HG03558 (cell line): ENCODE results near the gene PIGR.

Experiments
- ATAC-seq: cut with Tn5 transposase; IDR thresholded peaks from one replicate; pipeline ENCODE4 v1.9.1; 2021; ENCODE audit warnings: moderate number of reproducible peaks; ENCODE audit not compliant: unreplicated experiment; ENCODE audit errors: extremely low read depth

PIGR gene

GRCh38 chr1:206946261-206946660 lies at the start of gene PIGR:
Gene PIGR, minus strand, starts transcription at chr1:206946466. Its CDS starts 5,935 bp downstream, at chr1:206940531.
- ATAC-seq = no peak

- no peak for ATAC-seq
Measured at GRCh38 chr1:206992790-206993189, 46.5 kb upstream of the PIGR start.

GRCh38 chr1:206987873-206988272 lies 41.6 kb upstream of the PIGR start:
- no peak for ATAC-seq

DNA sequence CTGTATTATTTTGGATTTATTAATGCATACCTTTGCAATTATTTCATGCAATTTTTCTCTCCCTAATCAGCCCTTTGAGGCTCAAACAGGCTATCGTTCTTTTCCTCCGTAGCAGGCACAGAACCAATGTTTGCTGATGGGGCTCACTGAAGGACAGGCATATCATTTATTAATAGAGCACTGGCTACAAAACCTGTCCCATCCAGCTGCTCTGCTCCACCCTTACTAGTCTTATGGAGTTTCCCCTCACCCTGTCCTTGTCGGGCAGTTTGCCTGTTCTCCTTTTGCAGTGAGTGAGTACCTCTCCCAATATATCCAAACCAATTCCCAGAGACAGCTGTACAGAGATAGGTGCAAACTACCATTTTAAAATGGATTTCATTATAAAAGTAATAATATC lies 40.6 kb upstream of the PIGR start:
- no peak for ATAC-seq

DNA sequence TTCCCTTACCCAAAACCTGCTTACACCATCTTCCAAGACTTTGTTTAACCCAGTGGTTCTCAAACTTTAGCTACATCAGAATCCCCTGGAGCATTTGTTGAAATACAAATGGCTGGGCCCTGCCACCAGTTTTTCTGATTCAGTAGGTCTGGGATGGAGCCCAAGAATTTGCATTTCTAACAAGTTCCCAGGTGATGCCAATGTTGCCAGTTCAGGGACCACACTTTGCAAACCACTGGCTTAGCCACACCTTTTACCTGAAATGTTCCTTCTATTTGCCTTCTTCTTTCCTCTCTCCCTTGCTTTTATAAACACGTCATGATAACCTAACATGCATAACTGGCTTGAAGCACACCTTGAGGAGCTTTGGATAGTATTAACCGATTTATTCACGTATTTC lies 40.1 kb upstream of the PIGR start:
- no peak for ATAC-seq

GRCh38 chr1:206985162-206985749 lies 39.0 kb upstream of the PIGR start:
- no peak for ATAC-seq

DNA sequence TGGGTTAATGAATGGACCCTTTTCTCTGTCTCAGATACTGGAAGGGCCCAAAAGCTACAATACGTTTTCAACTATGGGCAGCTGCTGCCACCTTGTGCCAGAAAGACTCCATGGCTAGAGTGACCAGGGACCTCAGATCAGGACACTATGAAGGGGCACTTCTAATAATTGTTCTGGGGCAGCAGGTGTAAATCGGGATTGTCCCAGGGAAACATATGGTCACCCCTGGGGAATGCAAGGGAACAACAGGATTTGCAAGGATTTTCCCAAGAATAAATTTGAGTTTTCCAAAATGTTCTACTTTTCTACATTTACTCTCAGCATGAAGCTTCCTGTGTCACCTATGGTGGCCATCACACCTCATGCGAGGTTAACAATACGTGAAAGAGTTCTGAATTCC lies 36.0 kb upstream of the PIGR start:
- ATAC-seq = no peak

DNA sequence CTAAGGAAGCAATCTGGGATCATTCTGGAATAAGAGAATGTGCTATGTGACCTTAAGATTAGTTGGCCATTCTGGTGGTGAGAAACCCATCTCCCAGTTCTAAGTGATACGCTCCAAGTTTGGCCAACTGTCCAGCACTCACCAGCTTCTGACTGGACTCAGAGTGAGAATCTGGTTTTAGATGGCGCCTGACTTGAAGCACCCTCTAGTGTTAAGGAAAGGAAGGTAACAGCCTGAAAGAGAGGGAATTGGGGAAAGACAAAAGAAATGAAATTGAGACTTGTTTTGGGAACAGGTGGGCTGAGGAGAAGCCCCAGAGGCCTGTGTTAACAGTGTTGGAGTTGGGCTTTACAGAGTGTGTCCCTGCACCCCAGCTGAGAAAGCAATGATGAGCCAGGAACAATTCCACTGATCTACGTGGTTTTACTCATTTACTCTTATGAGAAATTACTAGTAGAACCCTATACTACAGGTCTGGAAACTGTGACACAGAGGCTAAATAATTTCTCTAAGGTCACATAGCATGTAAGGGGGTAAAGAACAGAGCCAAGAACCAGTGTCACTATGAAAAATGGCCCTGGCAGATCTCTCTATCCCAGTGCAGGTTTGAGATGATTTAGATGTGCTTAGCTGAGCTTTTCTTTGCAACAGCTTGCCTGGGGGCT lies 33.2 kb upstream of the PIGR start:
- ATAC-seq = no peak

- ATAC-seq = no peak
Measured at GRCh38 chr1:206978259-206978658, 32.0 kb upstream of the PIGR start.

GRCh38 chr1:206975306-206975705 lies 29.0 kb upstream of the PIGR start:
- no peak for ATAC-seq

DNA sequence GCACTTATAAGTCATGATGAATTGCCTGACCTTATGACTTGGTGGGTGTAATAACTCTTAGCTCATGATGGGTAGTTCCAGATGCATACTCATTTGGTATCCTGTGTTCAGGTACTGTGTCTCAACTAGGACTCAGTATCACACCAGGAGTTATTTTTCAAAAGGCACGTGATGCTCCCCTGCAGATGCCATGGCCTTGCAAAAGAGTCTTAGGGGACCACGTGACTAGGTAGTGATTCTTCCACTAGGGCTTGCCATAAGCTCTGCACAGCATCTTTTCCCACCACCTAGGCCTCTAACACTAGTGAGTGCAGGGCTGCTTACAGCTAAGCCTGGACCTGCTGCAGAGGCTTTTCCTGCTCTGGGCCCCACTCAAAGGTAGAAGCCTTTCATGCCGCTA lies 27.9 kb upstream of the PIGR start:
- ATAC-seq = no peak

DNA sequence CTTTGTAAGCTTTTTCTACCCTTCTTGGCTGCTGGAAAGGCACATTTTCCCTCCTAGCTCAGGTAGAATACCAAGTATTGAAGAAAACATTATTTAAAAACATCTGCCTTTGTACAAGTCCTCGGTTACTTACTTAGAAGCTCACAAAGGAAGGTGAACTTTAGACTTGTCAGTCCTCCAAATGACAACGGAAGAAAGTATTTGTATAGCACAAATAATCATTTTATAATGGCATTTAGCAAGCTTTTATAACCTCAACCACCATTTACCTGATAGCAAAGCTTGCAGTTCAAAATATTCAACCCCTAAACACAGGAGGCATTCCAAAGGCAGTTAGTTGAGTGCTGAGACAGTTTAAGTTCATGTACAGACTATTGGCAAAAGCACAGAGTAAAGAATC lies 26.5 kb upstream of the PIGR start:
- no peak for ATAC-seq

DNA sequence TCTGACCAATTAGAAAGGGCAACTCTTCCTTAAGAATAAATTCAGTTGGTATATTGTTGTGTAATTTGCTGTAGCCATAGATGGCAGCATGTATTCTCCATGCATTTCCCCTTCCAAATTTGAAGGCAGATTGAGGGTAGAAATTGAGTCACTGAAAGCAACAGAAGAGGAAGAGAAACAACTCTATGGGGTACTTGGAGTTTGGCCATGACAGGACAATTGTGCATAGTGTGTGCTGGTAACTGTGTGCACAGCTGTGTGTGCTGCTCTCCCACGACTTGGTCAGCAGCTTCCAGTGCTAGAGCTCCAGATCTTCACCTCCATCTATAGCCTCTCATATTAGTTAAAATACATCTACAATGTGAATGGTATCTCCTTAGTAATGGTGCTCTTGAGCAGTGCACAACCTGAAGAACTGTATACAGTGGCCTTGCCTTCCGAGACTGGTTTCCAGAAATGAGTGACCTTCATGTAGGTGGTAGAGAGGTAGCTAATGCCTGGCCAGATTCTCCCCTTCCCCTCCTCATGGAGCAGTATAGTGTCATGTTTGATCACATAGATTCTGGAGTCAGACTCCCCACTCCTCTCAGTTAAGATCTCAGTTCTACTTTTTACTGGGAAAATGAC lies 24.9 kb upstream of the PIGR start:
- no peak for ATAC-seq

DNA sequence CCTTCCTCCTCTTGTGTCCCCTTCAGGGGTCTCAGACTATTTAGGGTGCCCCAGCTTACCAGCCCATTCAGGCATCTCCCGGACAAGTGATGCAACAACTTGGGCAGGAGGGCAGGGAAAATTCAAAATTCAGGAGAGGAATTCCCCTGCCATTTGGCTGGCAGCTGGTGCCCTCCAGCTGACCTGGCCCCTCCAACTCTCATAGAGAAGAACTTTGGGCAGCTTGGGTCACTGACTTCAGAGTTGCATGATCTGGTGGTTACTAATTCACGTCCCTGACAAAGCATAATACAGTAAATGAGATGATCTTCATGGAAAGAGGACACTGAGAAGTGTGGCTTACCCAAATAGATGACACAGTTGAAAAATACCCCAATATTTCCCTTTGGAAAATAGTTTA lies 24.2 kb upstream of the PIGR start, which contains the start of gene FCAMR:
Gene FCAMR, minus strand, starts transcription at position 15 of the 400 bp plus-strand sequence. CDS start 335 bp downstream, outside the sequence.
- no peak for ATAC-seq

DNA sequence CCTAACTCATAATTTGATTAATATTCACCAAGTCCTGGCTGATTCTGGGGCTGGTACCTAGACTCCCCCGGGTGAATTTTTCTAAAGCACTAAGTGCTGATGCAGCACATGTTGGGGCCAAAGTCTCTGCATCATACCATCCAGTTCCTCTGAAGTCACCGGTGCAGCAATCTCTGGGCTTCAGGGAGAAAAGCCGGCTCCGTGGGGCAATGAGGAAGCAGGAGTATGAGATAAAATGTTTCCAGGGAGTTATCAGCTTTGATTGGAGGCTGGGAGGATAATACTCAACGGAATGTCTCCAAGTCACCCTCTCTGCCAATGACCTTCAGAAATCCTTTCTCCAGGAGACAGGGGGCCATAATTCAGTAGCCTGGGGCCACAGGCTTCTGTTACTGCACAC lies 22.8 kb upstream of the PIGR start:
- no peak for ATAC-seq

DNA sequence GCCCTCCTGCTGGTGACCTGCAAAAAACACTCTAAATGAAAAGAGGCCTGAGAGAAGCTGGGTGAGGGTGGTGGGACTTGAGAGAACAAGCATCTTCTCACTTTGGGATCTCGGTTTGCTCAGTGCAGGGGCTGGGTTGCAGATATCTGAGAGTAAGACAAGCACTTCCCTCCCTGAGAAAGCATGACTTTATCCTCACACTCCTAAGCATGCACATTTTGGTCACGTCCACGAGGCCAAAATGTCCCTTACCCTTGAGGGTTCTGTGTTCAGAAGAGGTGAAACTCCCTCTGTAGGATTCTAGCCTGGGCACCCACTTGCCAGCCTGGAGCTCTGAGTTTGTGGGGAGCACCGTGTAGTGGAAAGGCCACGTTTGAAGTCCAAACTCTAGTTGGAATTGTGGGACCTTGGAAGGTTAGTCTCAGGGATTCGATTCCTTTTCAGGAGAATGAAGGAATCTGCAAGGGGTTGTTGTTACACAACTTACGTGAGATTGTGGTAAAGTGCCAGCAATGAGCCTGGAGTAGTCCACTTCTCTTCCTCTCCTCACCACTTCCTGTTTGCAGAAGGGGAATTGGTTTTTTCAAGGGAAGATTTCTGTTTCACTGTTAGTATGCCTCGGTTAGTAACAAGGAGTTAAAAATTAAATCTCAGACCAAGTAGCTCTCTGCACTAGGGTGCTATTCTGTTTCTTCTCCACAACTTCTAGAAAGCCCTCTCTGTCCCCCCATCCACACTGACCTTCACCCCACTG lies 21.0 kb upstream of the PIGR start:
- ATAC-seq = no peak

- no peak for ATAC-seq
Measured at GRCh38 chr1:206965781-206966180, 19.5 kb upstream of the PIGR start.

- ATAC-seq = no peak
Measured at GRCh38 chr1:206963740-206964139, 17.5 kb upstream of the PIGR start.

GRCh38 chr1:206963119-206963712 lies 16.9 kb upstream of the PIGR start:
- ATAC-seq = no peak

- no peak for ATAC-seq
Measured at GRCh38 chr1:206962272-206962671, 16.0 kb upstream of the PIGR start.

DNA sequence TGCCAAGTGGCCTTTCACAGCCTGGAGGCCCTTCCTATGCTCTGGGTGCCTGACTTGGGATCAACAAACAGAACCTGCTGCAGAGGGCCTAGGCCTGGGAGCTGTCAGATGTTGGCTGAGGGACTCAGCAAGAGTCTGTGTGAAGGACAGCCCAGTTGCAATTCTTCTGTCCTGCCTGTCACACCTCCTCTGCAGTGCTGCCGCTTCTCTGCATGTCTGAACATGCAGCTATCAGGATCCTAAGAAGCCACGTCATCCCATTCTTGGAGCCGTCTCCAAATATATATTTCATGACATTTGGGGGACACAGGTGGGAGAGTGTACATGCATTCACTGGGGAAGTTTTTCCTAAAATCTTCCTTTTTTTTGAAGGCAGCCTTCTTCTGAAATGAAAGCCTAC lies 15.4 kb upstream of the PIGR start:
- ATAC-seq = no peak
